ENCODE measurements around the gene TIAM2. TPM values are rescaled to one million over a fixed set of nuclear protein-coding genes. Genes with fewer than 3 reads are reported as not detected.

Gene TIAM2
- total RNA-seq, 1 donor from 2014 or later: 36.8 TPM

- TF ChIP-seq CTCF (conservative IDR thresholded peaks at IDR 0.05): no peak
- Mint-ChIP-seq H3K27me3 (ENCODE audit: low read depth) (no peaks in the 10 kb centered on the region), H3K36me3 (ENCODE audit: low read depth) (peaks cover 12% of the 10 kb centered on the region), H3K27ac (ENCODE audit: unreplicated experiment) (no peak overlapping the region), H3K4me1 (peaks cover 43% of the 10 kb centered on the region), H3K9me3 (no peaks in the 10 kb centered on the region), H3K4me3 (no peak overlapping the region)
- DNase-seq (ENCODE audit: low read depth, low spot score): no peak
These were observed 148.5 kb downstream of the TIAM2 start for GRCh38 chr6:155143578-155144106.

- Mint-ChIP-seq H3K4me1 (peaks cover 41% of the 10 kb centered on the region), H3K27me3 (ENCODE audit: low read depth) (no peaks in the 10 kb centered on the region), H3K27ac (ENCODE audit: unreplicated experiment) (no peak overlapping the region), H3K9me3 (no peaks in the 10 kb centered on the region), H3K4me3 (no peak overlapping the region), H3K36me3 (ENCODE audit: low read depth) (peaks cover 9% of the 10 kb centered on the region)
- no peak for TF ChIP-seq CTCF (conservative IDR thresholded peaks at IDR 0.05)
- no peak for DNase-seq (ENCODE audit: low read depth, low spot score)
These were observed 151.1 kb downstream of the TIAM2 start for GRCh38 chr6:155146205-155146604.

GRCh38 chr6:155147958-155148663 lies 153.0 kb downstream of the TIAM2 start:
- Mint-ChIP-seq H3K4me1 (peaks cover 29% of the 10 kb centered on the region), H3K36me3 (ENCODE audit: low read depth) (peaks cover 9% of the 10 kb centered on the region), H3K9me3 (no peaks in the 10 kb centered on the region), H3K27me3 (ENCODE audit: low read depth) (no peaks in the 10 kb centered on the region), H3K4me3 (no peak overlapping the region), H3K27ac (ENCODE audit: unreplicated experiment) (no peak overlapping the region)
- no peak for TF ChIP-seq CTCF (conservative IDR thresholded peaks at IDR 0.05)
- DNase-seq (ENCODE audit: low read depth, low spot score): no peak

GRCh38 chr6:155150967-155151671 lies 156.0 kb downstream of the TIAM2 start:
- no peak overlapping the region for H3K4me3 Mint-ChIP-seq
- TF ChIP-seq CTCF (conservative IDR thresholded peaks at IDR 0.05): no peak
- H3K4me1 Mint-ChIP-seq: peaks cover 22% of the 10 kb centered on the region
- H3K27ac Mint-ChIP-seq (ENCODE audit: unreplicated experiment): no peak overlapping the region
- DNase-seq (ENCODE audit: low read depth, low spot score): no peak
- H3K9me3 Mint-ChIP-seq: no peaks in the 10 kb centered on the region
- peaks cover 3% of the 10 kb centered on the region for H3K36me3 Mint-ChIP-seq (ENCODE audit: low read depth)
- H3K27me3 Mint-ChIP-seq (ENCODE audit: low read depth): no peaks in the 10 kb centered on the region

GRCh38 chr6:155152211-155153076 lies 157.3 kb downstream of the TIAM2 start:
- peaks cover 27% of the 10 kb centered on the region for H3K4me1 Mint-ChIP-seq
- H3K27me3 Mint-ChIP-seq (ENCODE audit: low read depth): no peaks in the 10 kb centered on the region
- TF ChIP-seq CTCF (conservative IDR thresholded peaks at IDR 0.05): peak; percentile 44
- no peak overlapping the region for H3K27ac Mint-ChIP-seq (ENCODE audit: unreplicated experiment)
- DNase-seq (ENCODE audit: low read depth, low spot score): no peak
- H3K36me3 Mint-ChIP-seq (ENCODE audit: low read depth): peaks cover 3% of the 10 kb centered on the region
- no peak overlapping the region for H3K4me3 Mint-ChIP-seq
- no peaks in the 10 kb centered on the region for H3K9me3 Mint-ChIP-seq

All from neural crest cell (in vitro differentiated cells).